Urothelium cell line (cell line): Measurements from ENCODE around the gene PSMA5.

Source experiments
- DNase-seq: peaks from one replicate; pipeline ENCODE4 v3.0.0; 2011; ENCODE audit warnings: low spot score, mixed read lengths
- FAIRE-seq: peaks from 2 replicates; lab custom pipeline; 2011; peaks lifted over from hg19 to GRCh38; lab: Jason Lieb, UNC

Gene PSMA5

DNA sequence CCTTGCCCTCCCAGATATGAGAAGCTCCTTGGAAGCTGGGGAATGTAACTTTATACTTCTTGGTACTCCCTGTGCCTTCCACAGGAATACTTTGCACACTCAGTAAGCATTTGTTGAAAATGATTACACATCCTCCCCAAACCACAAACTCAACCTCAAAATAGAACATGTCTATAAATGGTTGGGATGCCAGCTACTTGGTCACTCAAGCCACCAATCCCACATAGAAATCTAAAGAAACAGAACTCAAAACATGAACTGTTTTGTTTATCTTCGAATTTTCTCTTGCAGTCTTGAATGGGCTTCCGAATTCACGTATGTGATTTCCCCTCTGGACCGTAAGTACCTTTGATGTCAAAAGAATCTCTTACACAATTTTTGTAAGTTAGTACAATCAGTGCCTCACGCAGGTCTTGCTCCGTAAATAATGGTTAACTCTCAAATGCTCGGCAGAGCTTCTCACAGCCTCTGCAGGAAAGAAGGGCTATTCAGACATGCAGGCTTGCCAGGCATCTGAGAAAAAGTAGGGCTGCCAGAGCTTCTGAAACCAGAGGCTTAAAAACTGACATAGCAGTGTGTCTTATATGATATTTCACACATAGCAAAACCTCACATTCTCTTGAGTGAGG, 55.4 kb downstream of the PSMA5 start:
- peak; percentile 76 for DNase-seq
- FAIRE-seq = peak; percentile 52

DNA sequence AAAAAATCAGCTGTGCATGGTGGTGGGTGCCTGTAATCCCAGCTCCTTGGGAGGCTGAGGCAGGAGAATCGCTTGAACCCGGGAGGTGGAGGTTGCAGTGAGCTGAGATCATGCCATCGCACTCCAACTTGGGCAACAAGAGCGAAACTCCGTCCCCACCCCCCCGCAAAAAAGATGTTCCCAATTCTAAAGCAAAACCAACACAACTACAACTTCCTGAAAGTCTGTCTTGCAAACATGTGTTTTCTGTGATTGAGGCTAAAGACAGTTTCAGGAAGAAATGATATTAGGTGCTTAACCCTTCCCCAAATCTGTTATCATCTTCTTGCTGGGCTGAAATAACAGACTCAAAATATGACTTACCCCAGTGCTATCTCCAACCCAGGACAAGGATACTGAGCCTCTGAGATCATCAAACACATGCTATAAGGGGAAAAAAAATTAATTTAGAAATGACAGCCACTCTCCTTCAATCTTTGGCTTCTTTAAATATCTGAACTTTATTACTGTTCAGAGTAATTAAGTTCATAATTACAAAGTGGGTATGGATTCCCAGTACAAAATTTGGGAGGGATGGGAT, 57.0 kb downstream of the PSMA5 start:
- no peak for FAIRE-seq
- no peak for DNase-seq

DNA sequence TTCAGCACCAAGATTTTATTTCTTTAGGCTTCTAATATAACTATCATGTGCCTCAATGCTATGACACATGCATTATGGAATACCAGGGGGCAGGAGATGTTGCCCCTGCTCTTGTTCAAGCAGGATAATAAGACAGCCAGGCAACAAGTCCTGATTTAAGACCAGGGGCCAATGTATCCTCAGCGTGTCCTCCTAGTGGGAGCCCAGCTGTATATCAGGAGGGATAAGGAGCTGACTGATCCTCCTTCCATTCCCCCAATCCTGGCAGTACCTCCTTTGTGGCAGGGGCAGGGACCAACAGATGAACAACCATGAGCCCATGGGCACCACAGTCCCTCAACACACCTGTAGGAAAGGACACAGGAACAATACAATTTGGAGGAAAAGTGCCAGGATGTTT, 57.8 kb downstream of the PSMA5 start:
- FAIRE-seq = no peak

DNA sequence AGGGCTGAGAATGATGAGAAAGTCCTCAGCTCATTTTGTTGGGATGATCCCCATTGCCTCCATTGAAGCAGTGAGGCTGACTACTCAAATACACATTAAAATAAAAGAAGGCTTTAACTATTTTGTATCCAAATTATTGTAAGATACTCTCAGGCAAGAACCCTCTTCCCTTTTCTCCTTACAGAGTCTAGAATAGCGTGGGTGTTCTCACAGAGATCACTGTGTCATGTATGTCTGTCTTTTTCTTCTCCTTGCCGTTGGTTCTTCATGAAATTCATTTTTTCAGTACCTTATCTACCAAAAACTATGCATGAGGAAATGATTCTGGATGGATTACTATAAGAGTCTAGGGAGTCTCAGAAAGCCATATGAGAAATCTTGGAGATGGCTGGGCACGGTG, 58.6 kb downstream of the PSMA5 start:
- DNase-seq (no peak), FAIRE-seq (no peak)

More for the DNA sequence above, 57.8 kb downstream of the PSMA5 start:
- DNase-seq = no peak

DNA sequence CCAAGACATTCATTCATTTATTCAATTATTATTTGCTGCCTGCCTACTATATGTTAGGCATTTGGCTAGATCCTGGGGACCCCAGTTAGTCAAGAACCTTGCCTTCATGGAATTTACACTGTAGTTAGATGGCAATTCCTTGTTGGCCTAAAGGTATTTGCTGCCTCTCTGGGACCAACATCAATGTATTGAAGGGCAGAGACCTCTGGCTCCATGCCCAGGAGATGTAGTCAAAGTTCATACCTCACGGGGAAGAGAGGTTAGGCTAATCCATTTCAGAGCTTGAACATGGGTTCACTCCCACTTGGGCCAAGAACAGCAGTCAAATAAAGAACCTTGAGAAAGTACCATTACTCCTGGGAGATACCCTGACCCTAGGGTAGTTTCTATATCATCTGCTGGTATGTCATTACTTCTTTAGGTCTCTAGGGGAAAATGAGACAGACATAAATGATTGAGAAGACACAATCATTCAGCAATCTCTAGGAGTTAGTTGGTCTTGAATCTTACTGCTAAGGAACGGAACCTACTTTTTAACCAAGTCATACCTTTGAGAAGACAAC, 60.5 kb downstream of the PSMA5 start:
- FAIRE-seq (no peak), DNase-seq (no peak)

DNA sequence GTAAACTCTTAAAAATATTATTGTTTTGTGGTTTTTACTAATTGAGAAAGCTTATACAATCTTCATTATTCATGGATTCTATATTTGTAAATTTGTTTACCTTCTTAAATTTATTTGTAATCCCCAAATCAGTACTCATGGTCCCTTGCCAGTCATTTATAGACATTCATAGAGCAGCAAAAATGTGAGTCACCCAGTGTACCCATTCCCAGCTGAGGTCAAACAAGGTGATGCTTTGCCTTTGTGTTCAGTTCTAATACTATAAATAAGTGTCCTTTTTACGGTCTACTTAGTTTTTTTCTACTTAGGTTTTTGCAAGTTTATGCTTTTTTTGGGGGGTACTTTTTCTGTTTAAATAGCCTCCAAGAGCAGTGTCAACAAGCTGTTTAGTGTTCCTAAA, 64.6 kb downstream of the PSMA5 start:
- FAIRE-seq (no peak), DNase-seq (peak; percentile 46)

DNA sequence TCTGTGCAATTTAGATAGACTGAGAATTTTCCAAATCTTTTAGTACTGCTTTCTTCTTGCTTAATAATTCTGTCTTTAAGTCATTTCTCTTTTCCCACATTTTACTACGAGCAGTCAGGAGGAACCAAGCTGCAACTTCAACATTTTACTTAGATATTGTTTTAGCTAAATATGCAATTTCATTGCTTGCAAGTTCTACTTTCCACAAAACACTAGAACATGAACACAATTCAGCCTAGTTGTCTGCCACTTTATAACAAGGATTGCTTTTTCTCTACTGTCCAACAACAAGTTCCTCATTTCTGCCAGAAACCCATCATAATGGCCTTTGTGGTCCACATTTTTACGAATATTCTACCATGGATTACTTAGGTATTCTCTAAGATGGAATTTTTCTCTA, 65.2 kb downstream of the PSMA5 start:
- FAIRE-seq = no peak

DNA sequence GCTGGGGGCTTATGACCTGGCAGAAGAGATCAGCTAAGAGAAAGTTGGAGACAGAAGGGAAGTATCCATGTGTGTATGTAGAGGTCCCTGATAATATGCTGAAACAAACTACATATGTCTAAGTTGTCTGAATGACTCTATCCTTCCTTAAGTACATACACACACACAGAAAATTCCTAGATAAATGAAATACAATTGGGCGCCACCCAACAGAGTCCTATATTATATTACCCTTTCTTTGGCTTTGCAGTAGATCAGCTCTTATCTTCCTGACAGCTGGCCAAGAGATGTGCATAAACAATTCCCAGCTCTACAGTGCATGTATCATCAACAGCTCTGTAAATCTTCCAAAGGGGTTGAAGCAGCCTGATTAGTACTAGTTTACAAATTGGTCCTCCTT, 68.6 kb downstream of the PSMA5 start:
- FAIRE-seq = no peak
- DNase-seq = no peak

More for the DNA sequence above, 65.2 kb downstream of the PSMA5 start:
- DNase-seq = no peak

DNA sequence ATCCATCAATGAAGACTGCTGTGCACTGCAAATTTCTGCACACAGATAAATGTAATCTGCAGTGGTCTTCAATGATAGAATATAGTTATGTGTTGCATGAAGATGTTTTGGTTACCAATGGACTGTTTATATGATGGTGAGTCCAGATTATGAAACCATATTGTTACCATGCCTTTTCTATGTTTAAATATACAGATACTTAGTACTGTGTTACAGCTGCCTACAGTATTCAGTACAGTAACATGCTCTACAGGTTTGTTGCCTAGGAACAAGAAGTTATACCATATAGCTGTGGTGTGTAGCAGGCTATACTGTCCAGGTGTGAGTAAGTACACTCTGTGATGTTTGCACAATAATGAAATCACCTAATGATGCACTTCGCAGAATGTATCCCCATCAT, 69.3 kb downstream of the PSMA5 start:
- no peak for FAIRE-seq
- DNase-seq = no peak

DNA sequence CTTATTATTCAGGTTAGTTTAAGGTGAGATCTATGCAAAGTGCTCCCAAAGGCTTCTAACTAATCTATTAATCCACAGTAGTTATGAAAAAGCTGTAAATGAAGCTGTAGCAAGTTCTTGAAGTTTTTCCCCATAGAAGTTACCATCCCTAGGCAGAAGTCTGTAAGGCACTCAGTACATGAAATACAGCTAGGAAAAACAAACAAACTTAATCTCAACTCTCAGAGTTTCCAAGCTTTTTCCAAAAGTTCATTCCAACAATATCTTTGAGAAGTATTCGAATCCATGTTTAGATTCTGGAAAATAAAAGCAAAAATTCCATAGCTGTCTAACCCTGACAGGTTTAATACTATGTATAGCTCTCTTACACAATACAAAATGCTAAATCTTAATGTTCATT, 69.7 kb downstream of the PSMA5 start:
- no peak for DNase-seq
- FAIRE-seq = no peak

DNA sequence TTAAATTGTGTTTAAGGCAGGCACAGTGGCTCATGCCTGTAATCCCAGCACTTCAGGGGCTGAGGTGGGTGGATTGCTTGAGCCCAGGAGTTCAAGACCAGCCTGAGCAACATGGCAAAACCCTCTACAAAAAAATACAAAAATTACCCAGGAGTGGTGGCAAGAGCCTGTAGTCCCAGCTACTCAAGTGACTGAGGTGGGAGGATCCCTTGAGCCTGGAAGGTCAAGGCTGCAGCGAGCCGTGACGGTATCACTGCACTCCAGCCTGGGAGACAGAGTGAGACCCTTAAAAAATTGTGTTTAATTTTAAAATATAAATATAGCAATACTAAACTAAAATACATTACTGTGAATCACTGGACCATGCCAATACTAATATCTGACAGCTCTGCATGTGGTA, 71.3 kb downstream of the PSMA5 start:
- FAIRE-seq = no peak
- DNase-seq = no peak

DNA sequence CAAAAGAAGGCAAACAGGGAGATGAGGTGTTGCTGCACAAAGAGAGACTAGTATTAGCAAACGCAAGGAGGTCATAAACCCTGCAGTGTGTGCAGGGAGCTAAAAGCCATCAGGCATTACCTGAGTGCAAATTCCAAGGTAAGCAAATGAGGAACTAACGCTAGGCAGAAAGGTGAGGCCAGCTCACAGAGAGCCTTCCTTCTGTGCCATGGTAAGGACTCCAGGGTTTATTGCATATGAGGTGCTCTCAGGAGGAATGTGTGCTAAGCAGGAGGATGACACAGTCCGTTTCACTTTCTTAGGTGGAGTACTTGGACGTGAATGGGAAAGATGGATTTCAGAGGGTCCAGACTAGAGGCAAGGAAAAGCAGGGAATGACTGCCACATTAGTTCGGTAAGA, 74.8 kb downstream of the PSMA5 start:
- DNase-seq = no peak
- FAIRE-seq = no peak

DNA sequence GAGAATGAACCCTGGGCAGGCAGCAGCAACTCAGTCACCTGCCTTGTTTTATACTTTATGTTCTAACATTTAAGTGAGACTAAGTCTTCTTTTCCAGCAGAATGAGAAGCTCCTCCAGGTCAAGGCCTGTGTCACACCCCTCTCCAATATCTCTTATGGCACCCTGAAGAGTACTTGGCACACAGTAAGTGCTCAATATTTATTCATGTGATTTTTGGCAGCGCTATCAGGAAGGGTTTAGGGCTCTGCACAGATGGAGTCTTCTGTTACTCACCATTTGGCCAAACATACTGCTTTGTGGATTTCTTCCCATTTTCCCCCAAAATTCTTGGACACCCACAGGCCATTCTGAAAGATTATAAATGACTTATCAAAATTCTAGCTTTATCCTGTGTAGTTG, 75.6 kb downstream of the PSMA5 start:
- FAIRE-seq (no peak), DNase-seq (no peak)

DNA sequence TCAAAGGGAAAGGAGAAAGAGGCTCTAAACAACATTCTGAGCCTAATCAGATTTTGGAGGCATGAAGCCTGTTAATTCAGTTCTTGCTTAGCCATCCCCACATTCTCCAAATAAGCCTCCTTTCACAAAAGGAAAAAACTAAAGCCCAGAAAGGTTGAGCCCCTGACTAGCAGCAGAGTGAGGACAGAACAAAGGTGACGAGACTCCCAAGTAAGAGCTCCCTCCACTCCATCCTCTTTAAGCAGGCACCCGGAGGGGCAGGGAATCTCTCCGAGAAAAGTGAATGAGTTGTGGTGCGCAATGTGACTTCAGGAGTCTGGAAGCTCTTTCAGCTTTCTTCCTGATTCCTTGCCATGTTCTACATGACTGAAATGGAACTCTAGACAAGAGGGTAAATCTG, 76.1 kb downstream of the PSMA5 start:
- FAIRE-seq (no peak), DNase-seq (no peak)
